ENCODE measurements around the gene MUSK.
"Not testable (repeated sequence)": the region's sequence is repeated elsewhere in the genome, so short reads cannot be mapped to it uniquely, and the experiment has no call there.

The MUSK gene

GRCh38 chr9:110668570-110669167 lies at the start of gene MUSK:
MUSK (plus strand) TSS chr9:110668791; CDS start chr9:110668905, 114 bp downstream.
- no peak for DNase-seq

GRCh38 chr9:110619831-110620230 lies 48.8 kb upstream of the MUSK start:
- DNase-seq, result no peak

GRCh38 chr9:110620726-110621125 lies 47.9 kb upstream of the MUSK start:
- no peak for DNase-seq

GRCh38 chr9:110622368-110622767 lies 46.2 kb upstream of the MUSK start:
- no peak for DNase-seq

GRCh38 chr9:110623462-110624025 lies 45.0 kb upstream of the MUSK start:
- no peak for DNase-seq

GRCh38 chr9:110626101-110626829 lies 42.3 kb upstream of the MUSK start:
- DNase-seq, result no peak

- DNase-seq, result no peak
Measured at GRCh38 chr9:110635589-110635988, 33.0 kb upstream of the MUSK start.

GRCh38 chr9:110638381-110638954 lies 30.1 kb upstream of the MUSK start:
- DNase-seq, result no peak

GRCh38 chr9:110640736-110641135 lies 27.9 kb upstream of the MUSK start:
- DNase-seq, result no peak

- DNase-seq, result no peak
Measured at GRCh38 chr9:110641293-110641692, 27.3 kb upstream of the MUSK start.

GRCh38 chr9:110648696-110649095 lies 19.9 kb upstream of the MUSK start:
- no peak for DNase-seq

GRCh38 chr9:110650261-110650660 lies 18.3 kb upstream of the MUSK start:
- no peak for DNase-seq

- no peak for DNase-seq
Measured at GRCh38 chr9:110650991-110651411, 17.6 kb upstream of the MUSK start.

- no peak for DNase-seq
Measured at GRCh38 chr9:110655754-110656641, 12.6 kb upstream of the MUSK start.

GRCh38 chr9:110659891-110660541 lies 8.6 kb upstream of the MUSK start:
- DNase-seq, result no peak

GRCh38 chr9:110669433-110669832 lies 842 bp downstream of the MUSK start:
- DNase-seq, result no peak

- no peak for DNase-seq
Measured at GRCh38 chr9:110671849-110672248, 3.3 kb downstream of the MUSK start.

- DNase-seq, result no peak
Measured at GRCh38 chr9:110672873-110673510, 4.4 kb downstream of the MUSK start.

- no peak for DNase-seq
Measured at GRCh38 chr9:110687497-110687896, 18.9 kb downstream of the MUSK start.

GRCh38 chr9:110688329-110688728 lies 19.7 kb downstream of the MUSK start:
- DNase-seq, result no peak

GRCh38 chr9:110691002-110691549 lies 22.5 kb downstream of the MUSK start:
- no peak for DNase-seq

- not testable (repeated sequence) for DNase-seq
Measured at GRCh38 chr9:110695846-110696245, 27.3 kb downstream of the MUSK start.

Measured in stimulated activated CD4-positive, alpha-beta T cell treated with anti-CD3 and anti-CD28 coated beads, Interleukin-4, amount 100 ng/mL, for 4 hours (primary cell).